HepG2 (cell line): Measurements from ENCODE around the gene CTAGE6. TPM values are rescaled to one million over a fixed set of nuclear protein-coding genes. Genes with fewer than 3 reads are reported as not detected.
"Not testable (repeated sequence)": the region's sequence is repeated elsewhere in the genome, so short reads cannot be mapped to it uniquely, and the experiment has no call there.

Experiments used
- ATAC-seq: fragments of 200-7000 bp; cut with Tn5 transposase; 3 replicates; pipeline ENCODE4 v1.9.1; 2020; ENCODE audit warnings: mild to moderate bottlenecking, moderate library complexity
- BruUV-seq: library from RNA; stranded (reverse); fragments of 400-500 nt; replicated peaks from 2 replicates; lab custom pipeline; 2021; lab: Mats Ljungman, UMichigan
- CTCF ChIA-PET: fragments of 300-600 bp; formaldehyde crosslinking; extraction: SDS; loops from one replicate; lab custom pipeline; 2021; ENCODE audit warnings: low total read pairs, inconsistent platforms, low intra/inter-chr PET ratio; lab: Yijun Ruan, JAX
- POLR2A ChIA-PET: fragments of 350-600 bp; sonication (Branson Sonifier 250); formaldehyde crosslinking; loops from one replicate; lab custom pipeline; 2020; ENCODE audit warnings: antibody characterized with exemption, inconsistent platforms; lab: Yijun Ruan, JAX
- DNase-seq: peaks from one replicate; pipeline ENCODE4 v3.0.0-alpha.2; 2015; ENCODE audit warnings: low spot score
- FAIRE-seq: peaks from 3 replicates; lab custom pipeline; 2011; peaks lifted over from hg19 to GRCh38; lab: Jason Lieb, UNC
- H2AFZ ChIP-seq: one replicate; pipeline ENCODE4 v1.6.1; 2011; ENCODE audit warnings: low read length, inconsistent platforms
- H3K27ac ChIP-seq: fragments of 300-600 bp; 3 replicates; pipeline ENCODE4 v1.8.0; 2011; ENCODE audit warnings: mixed run types, mild to moderate bottlenecking, mixed read lengths, low read length, inconsistent platforms; ENCODE audit not compliant: insufficient read depth; ENCODE audit errors: extremely low read length
- H3K27me3 ChIP-seq, 2 experiments: fragments of 200-600 bp in 1 of 2; 2 replicates in 1 of 2; 3 replicates in 1 of 2; pipeline versions ENCODE4 v1.6.0 to v1.8.0; 2011; ENCODE audit warnings: low read length in 2 of 2, mild to moderate bottlenecking in 2 of 2, moderate library complexity in 2 of 2, inconsistent platforms in 1 of 2; ENCODE audit not compliant: insufficient read depth in 2 of 2, control insufficient read depth in 1 of 2
- H3K36me3 ChIP-seq, 2 experiments: fragments of 200-600 bp in 1 of 2; replicated peaks in 1 of 2; 2 replicates in 1 of 2; 3 replicates in 1 of 2; pipeline versions ENCODE4 v1.5.1 to v1.8.0; 2011; ENCODE audit warnings: low read length in 2 of 2, inconsistent platforms in 1 of 2; ENCODE audit not compliant: insufficient read depth in 2 of 2, control insufficient read depth in 1 of 2
- H3K4me1 ChIP-seq: 2 replicates; pipeline ENCODE4 v1.5.1; 2012; ENCODE audit warnings: low read length, inconsistent platforms; ENCODE audit not compliant: insufficient read depth
- H3K4me2 ChIP-seq: 2 replicates; pipeline ENCODE4 v1.6.0; 2011; ENCODE audit warnings: low read depth, low read length, inconsistent platforms
- H3K4me3 ChIP-seq, 3 experiments: fragments of 200-600 bp in 1 of 3; sonication (generic), shearing (Covaris generic) in 1 of 3; replicated peaks in 1 of 3; 2 replicates each; pipeline ENCODE4 v1.5.1; 2011 to 2016; ENCODE audit warnings: low read length in 3 of 3, inconsistent platforms in 2 of 3, low read depth in 2 of 3, mild to moderate bottlenecking in 2 of 3, control low read depth in 1 of 3, mixed read lengths in 1 of 3; ENCODE audit not compliant: insufficient read depth in 1 of 3
- H3K79me2 ChIP-seq: one replicate; pipeline ENCODE4 v1.6.1; 2011; ENCODE audit warnings: low read length, inconsistent platforms; ENCODE audit not compliant: insufficient read depth
- H3K9ac ChIP-seq: 2 replicates; pipeline ENCODE4 v1.6.0; 2011; ENCODE audit warnings: mild to moderate bottlenecking, low read depth, low read length, inconsistent platforms; ENCODE audit not compliant: insufficient read depth
- H3K9me3 ChIP-seq: 2 replicates; pipeline ENCODE4 v1.5.1; 2012; ENCODE audit warnings: mild to moderate bottlenecking, low read length
- H4K20me1 ChIP-seq: 2 replicates; pipeline ENCODE4 v1.6.0; 2011; ENCODE audit warnings: inconsistent platforms, mild to moderate bottlenecking, low read length, moderate library complexity; ENCODE audit not compliant: insufficient read depth
- ZNF280B ChIP-seq: sonication (generic); formaldehyde crosslinking; IDR thresholded peaks from 2 replicates; pipeline ENCODE4 v1.5.0; 2020; ENCODE audit warnings: missing genetic modification reagents, mild to moderate bottlenecking, borderline replicate concordance
- WGBS: methylation state at CpG from one replicate; pipeline ENCODE4 v1.1.6; 2017; ENCODE audit warnings: low lambda C conversion rate; 5-methylcytosine and 5-hydroxymethylcytosine counted together
- in situ Hi-C: cut with HindIII; loops from 2 replicates; pipeline ENCODE4 v1.10.0; 2017; ENCODE audit warnings: low pct_unique_long_range_greater_than_20kb; ENCODE audit not compliant: extremely low pct_ligation_motif_present
- intact Hi-C: fragments of 100-400 bp; cut with micrococcal nuclease; formaldehyde crosslinking; loops from one replicate; pipeline ENCODE4 v1.10.0; 2022; ENCODE audit not compliant: unreplicated experiment
- polyA plus RNA-seq, 8 experiments: library from polyadenylated mRNA; depleted of rRNA in 3 of 8; stranded (reverse) in 7 of 8; unstranded in 1 of 8; fragments of >200 nt; fragmentation: Illumina TruSeq in 4 of 8; extraction: Trizol in 4 of 8; gene quantifications; 2 replicates each; pipeline versions ENCODE4 v1.2.1 to v1.2.3, GENCODE V29; 2011 to 2016; ENCODE audit warnings: low read depth in 4 of 8, missing spikeins in 1 of 8, mixed read lengths in 1 of 8; ENCODE audit not compliant: insufficient read depth in 1 of 8
- total RNA-seq, 5 experiments: library from RNA; depleted of rRNA; stranded (reverse); fragments of >200 nt; fragmentation: Illumina TruSeq; extraction: Trizol; gene quantifications; 2 replicates each; pipeline ENCODE4 v1.2.3, GENCODE V29; 2016; ENCODE audit warnings: low read depth in 1 of 5
- TF ChIP-seq, protein P1 (sequence below): sonication (generic); formaldehyde crosslinking; IDR thresholded peaks from 2 replicates; pipeline ENCODE4 v1.4.0; 2020; ENCODE audit warnings: missing genetic modification reagents

The CTAGE6 gene
- total and polyA plus RNA-seq, 2 of the 13 experiments (the other 11 are each of a cell fraction or from before 2014, with no cell fraction given), result 0.09 TPM; not detected in 1

DNA sequence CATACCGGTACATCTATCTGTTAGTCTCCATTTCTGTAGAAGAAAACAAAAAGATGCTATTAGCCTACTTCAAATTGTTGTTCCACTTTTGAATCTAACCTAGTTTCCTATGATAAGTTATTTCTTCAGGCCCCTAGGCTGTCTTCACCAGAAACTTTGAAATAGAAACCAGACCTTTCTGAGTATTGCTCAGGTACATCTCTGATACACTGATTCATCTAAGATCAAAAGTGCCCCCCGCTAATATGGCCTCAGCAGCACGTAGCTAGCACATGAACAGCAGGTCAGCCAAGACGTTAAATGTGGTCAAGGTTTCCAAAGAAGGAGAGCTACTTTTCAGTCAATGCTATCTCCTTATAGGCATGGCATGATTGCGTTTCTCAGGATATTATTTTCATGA, 23.6 kb downstream of the CTAGE6 start (continued):
- TF ChIP-seq, protein P1, sequence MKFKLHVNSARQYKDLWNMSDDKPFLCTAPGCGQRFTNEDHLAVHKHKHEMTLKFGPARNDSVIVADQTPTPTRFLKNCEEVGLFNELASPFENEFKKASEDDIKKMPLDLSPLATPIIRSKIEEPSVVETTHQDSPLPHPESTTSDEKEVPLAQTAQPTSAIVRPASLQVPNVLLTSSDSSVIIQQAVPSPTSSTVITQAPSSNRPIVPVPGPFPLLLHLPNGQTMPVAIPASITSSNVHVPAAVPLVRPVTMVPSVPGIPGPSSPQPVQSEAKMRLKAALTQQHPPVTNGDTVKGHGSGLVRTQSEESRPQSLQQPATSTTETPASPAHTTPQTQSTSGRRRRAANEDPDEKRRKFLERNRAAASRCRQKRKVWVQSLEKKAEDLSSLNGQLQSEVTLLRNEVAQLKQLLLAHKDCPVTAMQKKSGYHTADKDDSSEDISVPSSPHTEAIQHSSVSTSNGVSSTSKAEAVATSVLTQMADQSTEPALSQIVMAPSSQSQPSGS (CRISPR knock-in tag), result no peak

- H3K4me2 ChIP-seq, result no peak overlapping the region
- WGBS, result 31% methylated on average over 2 of the region's 3 CpGs
- ATAC-seq (no peak), DNase-seq (no peak), FAIRE-seq (no peak)
- H3K9me3 ChIP-seq, result no peaks in the 10 kb centered on the region
- ChIA-PET CTCF (no interaction called here), POLR2A (no interaction called here)
- H3K79me2 ChIP-seq, result no peaks in the 10 kb centered on the region
- H3K27ac ChIP-seq, result no peak overlapping the region
- no peak for TF ChIP-seq ZNF280B (CRISPR knock-in tag)
- no peaks in the 10 kb centered on the region for H3K36me3 ChIP-seq
- in situ Hi-C loops, result no loop called here
- H2AFZ ChIP-seq, result no peak overlapping the region
- H3K9ac ChIP-seq, result no peak overlapping the region
- H3K27me3 ChIP-seq, result no peaks in the 10 kb centered on the region
- no TSS peak for BruUV-seq
- H3K4me1 ChIP-seq, result no peaks in the 10 kb centered on the region
- H4K20me1 ChIP-seq, result no peaks in the 10 kb centered on the region
- intact Hi-C loops, result no loop called here
- H3K4me3 ChIP-seq, result no peak overlapping the region
Measured at GRCh38 chr7:143728333-143728862, 29.1 kb downstream of the CTAGE6 start.

- peak; percentile 94 for ATAC-seq
- BruUV-seq, H3K9me3 ChIP-seq, FAIRE-seq, DNase-seq, H3K27ac ChIP-seq, CTCF ChIA-PET, H3K36me3 ChIP-seq, H3K79me2 ChIP-seq, H3K4me2 ChIP-seq, H3K27me3 ChIP-seq, intact Hi-C loops, H3K4me1 ChIP-seq, in situ Hi-C loops, H3K4me3 ChIP-seq, H4K20me1 ChIP-seq, H3K9ac ChIP-seq, POLR2A ChIA-PET, H2AFZ ChIP-seq: not testable (repeated sequence)
- WGBS, result no CpG with 5 or more reads among the region's 7 CpGs
Measured at GRCh38 chr7:143727561-143727960, 29.9 kb downstream of the CTAGE6 start.

DNA sequence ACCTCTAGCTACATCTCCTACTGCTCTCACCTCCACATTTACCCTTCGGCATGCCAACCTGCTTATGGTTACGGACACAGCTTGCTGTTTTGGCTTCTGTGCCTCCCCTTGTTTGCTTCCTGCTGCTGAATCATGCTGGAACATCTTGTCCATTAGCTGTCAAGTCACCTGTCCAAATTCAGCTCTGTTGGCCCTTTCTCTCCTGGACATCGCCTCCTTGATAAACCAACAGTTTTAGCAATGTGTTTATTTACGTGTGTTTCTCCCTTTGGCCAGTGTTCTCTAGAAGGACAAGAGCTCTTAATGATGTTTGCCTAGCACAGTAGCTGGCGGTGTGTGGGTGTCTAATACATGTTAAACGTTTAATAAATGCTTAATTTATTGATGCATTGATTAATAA, 31.4 kb downstream of the CTAGE6 start:
- H4K20me1 ChIP-seq, POLR2A ChIA-PET, H2AFZ ChIP-seq, H3K4me2 ChIP-seq, intact Hi-C loops, BruUV-seq, H3K27me3 ChIP-seq, FAIRE-seq, H3K4me1 ChIP-seq, H3K9me3 ChIP-seq, H3K27ac ChIP-seq, CTCF ChIA-PET, DNase-seq, H3K36me3 ChIP-seq, H3K9ac ChIP-seq, H3K79me2 ChIP-seq, in situ Hi-C loops, ATAC-seq, H3K4me3 ChIP-seq: not testable (repeated sequence)
- WGBS, result no CpG with 5 or more reads among the region's 6 CpGs
